Bronchus fibroblast of lung (primary cell): ENCODE results near the gene RPL29. TPM values are rescaled to one million over a fixed set of nuclear protein-coding genes. Genes with fewer than 3 reads are reported as not detected.

Experiments
- total RNA-seq: library from RNA; depleted of rRNA; stranded (reverse); fragments of >200 nt; gene quantifications from 2 replicates; pipeline ENCODE4 v1.2.3, GENCODE V29; 2015

The RPL29 gene
- 2,426 and 2,542 TPM in 2 replicates for total RNA-seq

GRCh38 chr3:51995346-51996163 is at the start of gene RPL29:
RPL29 (minus strand) TSS chr3:51995895; CDS start chr3:51995461, 434 bp downstream.

GRCh38 chr3:51982838-51983577 is 12.7 kb downstream of the RPL29 start, which contains the start of gene ACY1:
ACY1 (plus strand) TSS chr3:51983535; CDS start chr3:51984065, 530 bp downstream.

GRCh38 chr3:51974963-51975851 is 20.5 kb downstream of the RPL29 start, which contains the start of gene ABHD14A:
ABHD14A (plus strand) TSS chr3:51975064; CDS start chr3:51975136, 72 bp downstream.

GRCh38 chr3:51967384-51968169 is 28.1 kb downstream of the RPL29 start, which contains the start of gene PCBP4:
PCBP4 (minus strand) TSS chr3:51967454; CDS start chr3:51961240, 6,214 bp downstream.

DNA sequence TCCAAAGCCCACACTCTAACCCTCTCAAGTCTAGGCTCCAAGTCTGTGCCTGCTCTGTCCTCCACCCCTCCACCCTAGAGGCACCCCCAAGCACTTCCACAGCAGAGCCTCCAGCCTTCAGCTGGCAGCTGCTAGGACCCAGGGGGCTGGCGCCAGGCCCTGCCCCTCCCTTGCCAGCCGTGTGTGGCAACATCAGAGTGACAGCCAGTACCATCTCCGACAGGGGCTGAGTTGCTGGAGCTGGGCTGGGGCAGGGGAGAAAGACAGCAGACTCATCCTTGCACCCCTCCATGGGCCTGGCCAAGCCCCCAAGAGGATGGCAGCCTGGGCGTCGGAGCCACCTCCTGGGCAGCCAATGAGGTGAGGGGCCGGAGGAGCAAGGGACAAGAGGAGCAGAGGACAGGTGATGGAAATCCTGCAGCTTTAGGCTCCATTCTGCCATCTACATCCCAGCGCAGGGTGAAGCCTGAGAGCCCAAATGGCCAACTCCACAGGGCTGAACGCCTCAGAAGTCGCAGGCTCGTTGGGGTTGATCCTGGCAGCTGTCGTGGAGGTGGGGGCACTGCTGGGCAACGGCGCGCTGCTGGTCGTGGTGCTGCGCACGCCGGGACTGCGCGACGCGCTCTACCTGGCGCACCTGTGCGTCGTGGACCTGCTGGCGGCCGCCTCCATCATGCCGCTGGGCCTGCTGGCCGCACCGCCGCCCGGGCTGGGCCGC is 40.4 kb downstream of the RPL29 start, which contains the start of gene GPR62:
GPR62 (plus strand) TSS at position 207 of the 718 bp plus-strand sequence; CDS start at position 479, 272 bp downstream.

Other genes with a start within 250 kb of the RPL29 start
- gene IQCF6, start 216.7 kb downstream of the RPL29 start, total RNA-seq = not detected in 2 replicates
- not detected in 2 replicates for gene IQCF2, start 134.3 kb downstream of the RPL29 start, total RNA-seq
- not detected in 2 replicates for gene IQCF5, start 120.3 kb downstream of the RPL29 start, total RNA-seq
- gene IQCF1, start 92.5 kb downstream of the RPL29 start, total RNA-seq = not detected in 2 replicates
- gene RRP9, start 54.0 kb downstream of the RPL29 start, total RNA-seq = 33.3 and 34.5 TPM in 2 replicates
- gene PARP3, start 53.5 kb downstream of the RPL29 start, total RNA-seq = 11.4 and 12.5 TPM in 2 replicates
- gene GPR62, start 40.5 kb downstream of the RPL29 start, total RNA-seq = 0.15 and 0.34 TPM in 2 replicates
- 61.7 and 64.7 TPM in 2 replicates for gene PCBP4, start 28.4 kb downstream of the RPL29 start, total RNA-seq
- gene ABHD14B, start 21.8 kb downstream of the RPL29 start, total RNA-seq = 40.7 and 40.9 TPM in 2 replicates
- 16.9 and 19.8 TPM in 2 replicates for gene ABHD14A, start 20.8 kb downstream of the RPL29 start, total RNA-seq
- gene ACY1, start 12.4 kb downstream of the RPL29 start, total RNA-seq = 52.2 and 61.7 TPM in 2 replicates
- gene DUSP7, start 60.7 kb upstream of the RPL29 start, total RNA-seq = 15.5 and 16.5 TPM in 2 replicates
- 29.1 and 31.1 TPM in 2 replicates for gene POC1A, start 158.5 kb upstream of the RPL29 start, total RNA-seq
- gene ALAS1, start 202.3 kb upstream of the RPL29 start, total RNA-seq = 44.6 and 44.7 TPM in 2 replicates
- gene TLR9, start 229.8 kb upstream of the RPL29 start, total RNA-seq = under 0.01 TPM in 1 of 2 replicates, not detected in the other
- 195 TPM in 2 replicates for gene TWF2, start 243.3 kb upstream of the RPL29 start, total RNA-seq
- gene PPM1M, start 249.9 kb upstream of the RPL29 start, total RNA-seq = 14.5 and 15.6 TPM in 2 replicates